Upper lobe of left lung (tissue), 4 donors: Measurements from ENCODE around the gene ZNF18.

Experiments
- POLR2A ChIP-seq, 4 donors: fragments of 450-650 bp; IDR thresholded peaks; one replicate each; pipeline ENCODE4 v1.5.1; 2016 to 2017; ENCODE audit warnings: antibody characterized with exemption in 4 of 4, mild to moderate bottlenecking in 2 of 4
- POLR2AphosphoS5 ChIP-seq, 2 donors: sonication (generic); formaldehyde crosslinking; IDR thresholded peaks; one replicate each; pipeline ENCODE4 v1.5.1; 2017; ENCODE audit warnings: antibody characterized with exemption in 2 of 2

GRCh38 chr17:11990363-11990983 is 6.8 kb downstream of the ZNF18 start:
- no peak for TF ChIP-seq POLR2AphosphoS5 (IDR thresholded peaks at IDR 0.05)
- TF ChIP-seq POLR2A (IDR thresholded peaks at IDR 0.05), result no peak
